ENCODE results near the gene SUSD6. TPM values are rescaled to one million over a fixed set of nuclear protein-coding genes. Genes with fewer than 3 reads are reported as not detected.

Gene SUSD6, protein sequence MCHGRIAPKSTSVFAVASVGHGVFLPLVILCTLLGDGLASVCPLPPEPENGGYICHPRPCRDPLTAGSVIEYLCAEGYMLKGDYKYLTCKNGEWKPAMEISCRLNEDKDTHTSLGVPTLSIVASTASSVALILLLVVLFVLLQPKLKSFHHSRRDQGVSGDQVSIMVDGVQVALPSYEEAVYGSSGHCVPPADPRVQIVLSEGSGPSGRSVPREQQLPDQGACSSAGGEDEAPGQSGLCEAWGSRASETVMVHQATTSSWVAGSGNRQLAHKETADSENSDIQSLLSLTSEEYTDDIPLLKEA
- total RNA-seq = 80.1 TPM
- long read RNA-seq, full-length matches to known transcripts = 11 of 54 reads
- long read RNA-seq, partial matches to known transcripts = 30 of 54 reads
- long read RNA-seq, other reads (novel, unspliced or antisense) = 13 of 54 reads

DNA sequence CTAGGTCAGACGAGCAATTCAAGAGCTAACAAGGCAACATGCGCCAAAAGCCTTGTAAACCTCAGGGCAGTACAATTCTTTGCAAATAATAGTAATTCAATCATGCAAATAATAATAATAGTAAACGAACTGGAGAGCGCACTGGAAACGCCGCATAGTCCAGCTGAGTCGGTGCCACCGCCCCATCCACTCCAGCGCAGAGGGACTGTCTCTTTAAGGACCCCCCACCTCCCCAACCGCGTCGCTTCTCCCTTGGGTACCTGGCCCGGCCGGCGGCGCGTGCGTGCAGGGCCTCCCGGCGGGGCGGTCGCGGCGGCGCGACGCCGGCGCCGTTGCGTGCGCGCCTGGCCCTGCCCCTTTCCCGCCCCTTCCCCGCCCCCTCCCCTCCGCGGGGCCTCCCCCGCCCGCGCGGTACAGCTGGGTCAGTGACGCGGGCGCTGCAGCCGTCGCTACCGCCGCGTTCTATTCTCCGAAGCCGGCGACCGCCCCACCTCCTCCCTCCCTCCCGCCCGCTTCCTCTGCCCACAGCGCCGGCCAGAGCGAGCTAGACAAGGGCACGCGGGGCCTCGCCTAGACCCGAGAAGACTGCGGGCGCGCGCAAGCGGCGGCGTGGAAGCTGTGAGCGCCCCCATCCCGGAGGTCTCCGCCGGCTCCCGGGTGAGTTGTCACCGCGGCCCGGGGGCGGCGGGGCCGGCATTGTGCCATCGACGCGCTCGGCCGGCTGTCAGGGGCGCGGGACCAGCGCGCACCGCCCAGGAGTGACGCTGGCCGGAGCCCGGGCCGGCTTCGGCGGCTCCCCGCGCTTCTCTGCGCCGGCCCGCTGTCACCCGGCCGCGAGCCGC, at the start of gene SUSD6:
Gene SUSD6, plus strand, starts transcription at position 425 of the 842 bp plus-strand sequence. CDS start 46,997 bp downstream, outside the sequence.
- Histone ChIP-seq H3K36me3 (no peaks in the 10 kb centered on the region), H3K27ac (peak within 1 kb of the TSS; percentile 93), H3K27me3 (ENCODE audit: low read depth) (no peaks in the 10 kb centered on the region), H3K4me1 (peaks cover 55% of the 10 kb centered on the region), H3K9me3 (no peaks in the 10 kb centered on the region), H3K4me3 (peak within 1 kb of the TSS; percentile 80)
- TF ChIP-seq, protein P1, sequence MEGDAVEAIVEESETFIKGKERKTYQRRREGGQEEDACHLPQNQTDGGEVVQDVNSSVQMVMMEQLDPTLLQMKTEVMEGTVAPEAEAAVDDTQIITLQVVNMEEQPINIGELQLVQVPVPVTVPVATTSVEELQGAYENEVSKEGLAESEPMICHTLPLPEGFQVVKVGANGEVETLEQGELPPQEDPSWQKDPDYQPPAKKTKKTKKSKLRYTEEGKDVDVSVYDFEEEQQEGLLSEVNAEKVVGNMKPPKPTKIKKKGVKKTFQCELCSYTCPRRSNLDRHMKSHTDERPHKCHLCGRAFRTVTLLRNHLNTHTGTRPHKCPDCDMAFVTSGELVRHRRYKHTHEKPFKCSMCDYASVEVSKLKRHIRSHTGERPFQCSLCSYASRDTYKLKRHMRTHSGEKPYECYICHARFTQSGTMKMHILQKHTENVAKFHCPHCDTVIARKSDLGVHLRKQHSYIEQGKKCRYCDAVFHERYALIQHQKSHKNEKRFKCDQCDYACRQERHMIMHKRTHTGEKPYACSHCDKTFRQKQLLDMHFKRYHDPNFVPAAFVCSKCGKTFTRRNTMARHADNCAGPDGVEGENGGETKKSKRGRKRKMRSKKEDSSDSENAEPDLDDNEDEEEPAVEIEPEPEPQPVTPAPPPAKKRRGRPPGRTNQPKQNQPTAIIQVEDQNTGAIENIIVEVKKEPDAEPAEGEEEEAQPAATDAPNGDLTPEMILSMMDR (IDR thresholded peaks at IDR 0.05) = no peak
- peak; percentile 95 for DNase-seq
- peak; percentile 91 to 94 for ATAC-seq
- intact Hi-C loops (cut with DNase I) = no loop called here

DNA sequence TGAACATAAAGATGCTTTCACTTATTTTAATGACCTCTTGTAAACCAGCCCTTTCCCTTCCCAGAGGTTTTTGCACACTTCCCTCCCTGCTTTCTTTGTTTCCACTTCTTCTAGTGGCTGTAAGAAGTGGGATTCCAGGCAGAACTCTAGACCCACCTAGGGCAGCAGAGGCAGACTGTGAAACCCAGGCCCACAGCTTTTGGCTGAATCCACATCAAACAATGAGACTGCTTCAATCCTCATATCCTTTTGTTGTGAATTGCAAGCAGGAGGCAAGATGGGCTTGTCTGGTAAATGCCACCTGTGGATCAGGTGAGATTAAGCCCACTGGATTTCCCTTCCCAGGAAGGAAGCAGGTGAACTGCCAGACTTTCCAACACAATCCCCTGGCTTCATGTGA, 49.5 kb upstream of the SUSD6 start:
- Histone ChIP-seq H3K27ac (no peak overlapping the region), H3K36me3 (no peaks in the 10 kb centered on the region), H3K4me1 (no peaks in the 10 kb centered on the region), H3K4me3 (no peak overlapping the region), H3K27me3 (ENCODE audit: low read depth) (peaks cover 24% of the 10 kb centered on the region), H3K9me3 (no peaks in the 10 kb centered on the region)
- intact Hi-C loops (cut with DNase I) = no loop called here
- TF ChIP-seq, protein P1 (IDR thresholded peaks at IDR 0.05) = no peak
- ATAC-seq (no peak), DNase-seq (no peak)

DNA sequence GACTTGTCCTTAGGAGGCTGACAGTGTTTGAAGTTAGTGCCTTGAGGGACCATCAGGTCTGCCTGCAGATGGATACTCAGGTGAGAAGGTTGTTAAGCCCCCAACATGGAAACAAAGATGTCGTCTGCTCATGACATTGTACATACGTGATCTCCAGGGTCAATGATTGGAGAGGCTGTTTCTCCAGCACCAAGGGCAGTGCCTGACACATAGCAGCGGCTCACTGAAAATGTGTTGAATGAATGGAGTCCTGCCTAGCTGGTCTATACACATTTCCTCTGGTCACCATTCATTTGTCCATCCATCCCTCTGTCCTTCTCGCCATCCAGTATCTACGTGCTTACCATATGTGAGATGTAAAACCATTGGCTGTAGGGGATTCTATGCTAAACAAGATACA, 43.8 kb upstream of the SUSD6 start:
- Histone ChIP-seq H3K4me1 (peaks cover 11% of the 10 kb centered on the region), H3K27me3 (ENCODE audit: low read depth) (peaks cover 70% of the 10 kb centered on the region), H3K27ac (no peak overlapping the region), H3K36me3 (no peaks in the 10 kb centered on the region), H3K9me3 (no peaks in the 10 kb centered on the region), H3K4me3 (no peak overlapping the region)
- intact Hi-C loops (cut with DNase I) = no loop called here
- ATAC-seq (no peak), DNase-seq (no peak)
- TF ChIP-seq, protein P1 (IDR thresholded peaks at IDR 0.05) = no peak

DNA sequence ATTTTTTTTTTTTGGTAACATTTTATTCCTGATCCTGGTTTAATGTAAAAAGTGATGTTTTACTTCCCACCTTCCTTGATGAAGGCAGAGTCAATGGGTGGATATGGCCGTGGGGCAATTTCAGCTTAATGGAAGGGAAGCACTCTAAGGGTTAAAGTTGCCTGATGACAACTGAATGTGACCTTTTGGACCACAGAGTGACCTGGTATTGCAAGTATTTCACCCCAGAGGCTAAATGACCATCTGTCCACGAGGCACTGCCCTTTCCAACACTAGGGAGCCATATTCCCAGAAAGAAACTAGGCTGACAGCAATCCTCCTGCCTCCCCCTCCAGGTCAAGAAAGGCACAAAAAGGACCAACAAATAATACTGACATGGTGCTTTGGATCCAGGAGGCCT, 41.5 kb upstream of the SUSD6 start:
- H3K4me3 ChIP-seq = no peak overlapping the region
- TF ChIP-seq, protein P1 (IDR thresholded peaks at IDR 0.05) = no peak
- H3K9me3 ChIP-seq = no peaks in the 10 kb centered on the region
- DNase-seq (no peak), ATAC-seq (no peak)
- H3K27me3 ChIP-seq (ENCODE audit: low read depth) = peaks cover 82% of the 10 kb centered on the region
- no peak overlapping the region for H3K27ac ChIP-seq
- peaks cover 32% of the 10 kb centered on the region for H3K4me1 ChIP-seq
- intact Hi-C loops (cut with DNase I) = no loop called here
- no peaks in the 10 kb centered on the region for H3K36me3 ChIP-seq

DNA sequence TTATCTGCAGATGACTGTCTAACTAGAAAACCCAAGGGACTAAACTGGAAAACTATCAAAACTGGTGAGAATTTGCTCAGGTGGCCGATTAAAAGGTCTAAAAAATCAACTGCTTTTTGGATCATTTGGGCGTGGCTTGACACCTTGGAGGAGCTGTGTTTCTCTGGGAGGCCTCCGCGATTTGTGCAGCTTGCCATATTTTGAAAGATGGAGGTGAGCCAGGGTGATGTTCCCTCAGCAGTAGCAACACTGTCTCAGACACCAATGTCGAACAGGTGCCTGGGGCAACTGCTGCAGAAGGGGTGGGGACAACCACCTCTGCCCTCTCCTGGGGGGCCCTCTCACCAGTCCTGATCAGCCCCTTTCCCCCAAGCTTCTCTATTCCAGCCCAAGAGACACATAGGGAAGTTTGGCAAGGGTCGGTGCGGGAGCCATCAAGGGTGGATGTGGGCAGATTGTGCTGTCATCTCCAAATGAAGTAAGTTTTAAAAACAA, 40.5 kb upstream of the SUSD6 start:
- Histone ChIP-seq H3K27ac (no peak overlapping the region), H3K27me3 (ENCODE audit: low read depth) (peaks cover 85% of the 10 kb centered on the region), H3K4me1 (peaks cover 34% of the 10 kb centered on the region), H3K4me3 (no peak overlapping the region), H3K36me3 (no peaks in the 10 kb centered on the region), H3K9me3 (no peaks in the 10 kb centered on the region)
- TF ChIP-seq, protein P1 (IDR thresholded peaks at IDR 0.05) = no peak
- DNase-seq = no peak
- intact Hi-C loops (cut with DNase I) = no loop called here
- no peak for ATAC-seq
